GM23338 (cell line): ENCODE data around the gene EXOC4. TPM values are rescaled to one million over a fixed set of nuclear protein-coding genes. Genes with fewer than 3 reads are reported as not detected.
"Not testable (repeated sequence)": the region's sequence is repeated elsewhere in the genome, so short reads cannot be mapped to it uniquely, and the experiment has no call there.

Source experiments
- ATAC-seq: fragments of 200-7000 bp; cut with Tn5 transposase; 3 replicates; pipeline ENCODE4 v1.9.1; 2020
- DNase-seq: peaks from one replicate; pipeline ENCODE4 v3.0.0-alpha.2; 2015; ENCODE audit warnings: low spot score
- H2AFZ ChIP-seq: fragments of 200-600 bp; sonication (generic); 2 replicates; pipeline ENCODE4 v1.8.0; 2016; ENCODE audit warnings: antibody characterized with exemption, mild to moderate bottlenecking, moderate library complexity
- H3F3A ChIP-seq: fragments of 200-600 bp; sonication (generic); replicated peaks from 2 replicates; pipeline ENCODE4 v1.8.0; 2017; ENCODE audit warnings: antibody characterized with exemption, mixed run types, low read depth
- H3K27ac ChIP-seq: fragments of 200-600 bp; sonication (generic); 2 replicates; pipeline ENCODE4 v1.6.1; 2016; ENCODE audit warnings: low read depth
- H3K27me3 ChIP-seq: fragments of 200-600 bp; sonication (generic); 2 replicates; pipeline ENCODE4 v1.8.0; 2016; ENCODE audit warnings: mild to moderate bottlenecking, mixed run types, moderate library complexity; ENCODE audit not compliant: insufficient read depth
- H3K36me3 ChIP-seq: fragments of 200-600 bp; sonication (generic); 2 replicates; pipeline ENCODE4 v1.8.0; 2016; ENCODE audit warnings: mild to moderate bottlenecking; ENCODE audit not compliant: insufficient read depth
- H3K4me1 ChIP-seq: fragments of 200-600 bp; sonication (generic); 2 replicates; pipeline ENCODE4 v1.8.0; 2016; ENCODE audit warnings: mild to moderate bottlenecking, moderate library complexity; ENCODE audit not compliant: insufficient read depth
- H3K4me2 ChIP-seq: fragments of 200-600 bp; sonication (generic); 2 replicates; pipeline ENCODE4 v1.7.1; 2017; ENCODE audit warnings: mixed run types
- H3K4me3 ChIP-seq: fragments of 200-600 bp; sonication (generic); 2 replicates; pipeline ENCODE4 v1.6.1; 2016; ENCODE audit warnings: mixed run types
- H3K79me2 ChIP-seq: fragments of 200-600 bp; sonication (generic); replicated peaks from 2 replicates; pipeline ENCODE4 v1.8.0; 2017; ENCODE audit warnings: mild to moderate bottlenecking; ENCODE audit not compliant: insufficient read depth
- H3K9me2 ChIP-seq: fragments of 200-600 bp; sonication (generic); 2 replicates; pipeline ENCODE4 v1.8.0; 2017; ENCODE audit not compliant: insufficient read depth
- H4K20me1 ChIP-seq: fragments of 200-600 bp; sonication (generic); replicated peaks from 2 replicates; pipeline ENCODE4 v1.8.0; 2017; ENCODE audit warnings: mild to moderate bottlenecking; ENCODE audit not compliant: insufficient read depth
- H3K27ac Mint-ChIP-seq: 2 replicates; pipeline ENCODE4 v1.8.0; 2020; ENCODE audit warnings: inconsistent platforms, mild to moderate bottlenecking, moderate library complexity, mixed read lengths
- H3K27me3 Mint-ChIP-seq: 3 replicates; pipeline ENCODE4 v1.8.0; 2022; ENCODE audit warnings: low read depth, mild to moderate bottlenecking, moderate library complexity, mixed read lengths, inconsistent platforms; ENCODE audit not compliant: insufficient read depth, poor library complexity
- H3K36me3 Mint-ChIP-seq: 3 replicates; pipeline ENCODE4 v1.8.0; 2021; ENCODE audit warnings: low read depth, mild to moderate bottlenecking, inconsistent platforms, moderate library complexity, mixed read lengths
- H3K4me1 Mint-ChIP-seq: 3 replicates; pipeline ENCODE4 v1.8.0; 2020; ENCODE audit warnings: mild to moderate bottlenecking, inconsistent platforms, mixed read lengths
- H3K4me3 Mint-ChIP-seq: 3 replicates; pipeline ENCODE4 v1.8.0; 2021; ENCODE audit warnings: moderate library complexity, mild to moderate bottlenecking, inconsistent platforms, mixed read lengths
- H3K9me3 Mint-ChIP-seq: 3 replicates; pipeline ENCODE4 v1.8.0; 2020; ENCODE audit warnings: moderate library complexity, mild to moderate bottlenecking, inconsistent platforms, mixed read lengths
- CTCF ChIP-seq, 2 experiments: fragments of 200-600 bp in 1 of 2; sonication (generic) in 1 of 2; conservative IDR thresholded peaks; 2 replicates each; pipeline versions ENCODE4 v1.5.1 to v1.6.1; 2016 to 2017; ENCODE audit warnings: antibody characterized with exemption in 2 of 2, low read depth in 2 of 2, mild to moderate bottlenecking in 2 of 2, moderate library complexity in 1 of 2
- EZH2 ChIP-seq: fragments of 200-600 bp; sonication (generic); IDR thresholded peaks from one replicate; pipeline ENCODE4 v1.8.0; 2017; ENCODE audit warnings: antibody characterized with exemption, mild to moderate bottlenecking, low read depth; ENCODE audit not compliant: unreplicated experiment
- NANOG ChIP-seq: IDR thresholded peaks from 2 replicates; pipeline ENCODE4 v1.6.1; 2016; ENCODE audit warnings: antibody characterized with exemption, borderline replicate concordance
- POLR2AphosphoS5 ChIP-seq: IDR thresholded peaks from 2 replicates; pipeline ENCODE4 v1.6.1; 2016; ENCODE audit warnings: antibody characterized with exemption, low read depth
- STAT1 ChIP-seq: IDR thresholded peaks from one replicate; pipeline ENCODE4 v1.6.1; 2016; ENCODE audit warnings: antibody characterized with exemption; ENCODE audit not compliant: unreplicated experiment
- ZNF114 ChIP-seq: fragments of 250-450 bp; sonication (Bioruptor Pico); IDR thresholded peaks from 2 replicates; pipeline ENCODE4 v1.5.0; 2020; ENCODE audit warnings: mild to moderate bottlenecking, moderate library complexity
- ZNF331 ChIP-seq: fragments of 250-450 bp; sonication (Bioruptor Pico); IDR thresholded peaks from 2 replicates; pipeline ENCODE4 v1.5.0; 2020; ENCODE audit warnings: low read depth, mild to moderate bottlenecking, moderate library complexity
- polyA plus RNA-seq: library from polyadenylated mRNA; unstranded; fragments of >200 nt; fragmentation: Nextera tagmentation; extraction: Ambion mirVana; gene quantifications from 2 replicates; pipeline ENCODE4 v1.2.1, GENCODE V29; 2016
- total RNA-seq: library from RNA; depleted of rRNA; stranded (reverse); fragments of >200 nt; shearing (Covaris generic); gene quantifications from 2 replicates; pipeline ENCODE4 v1.2.3, GENCODE V29; 2014
- TF ChIP-seq, protein P1 (sequence below): IDR thresholded peaks from one replicate; pipeline ENCODE4 v1.6.1; 2018; ENCODE audit warnings: antibody characterized with exemption; ENCODE audit not compliant: unreplicated experiment
- TF ChIP-seq, protein P2 (sequence below): fragments of 250-450 bp; sonication (Bioruptor Pico); IDR thresholded peaks from 2 replicates; pipeline ENCODE4 v1.5.0; 2020; ENCODE audit warnings: mild to moderate bottlenecking, moderate library complexity

EXOC4 gene
- total and polyA plus RNA-seq, 2 experiments from 2014 or later = 37.5 to 52.7 TPM

DNA sequence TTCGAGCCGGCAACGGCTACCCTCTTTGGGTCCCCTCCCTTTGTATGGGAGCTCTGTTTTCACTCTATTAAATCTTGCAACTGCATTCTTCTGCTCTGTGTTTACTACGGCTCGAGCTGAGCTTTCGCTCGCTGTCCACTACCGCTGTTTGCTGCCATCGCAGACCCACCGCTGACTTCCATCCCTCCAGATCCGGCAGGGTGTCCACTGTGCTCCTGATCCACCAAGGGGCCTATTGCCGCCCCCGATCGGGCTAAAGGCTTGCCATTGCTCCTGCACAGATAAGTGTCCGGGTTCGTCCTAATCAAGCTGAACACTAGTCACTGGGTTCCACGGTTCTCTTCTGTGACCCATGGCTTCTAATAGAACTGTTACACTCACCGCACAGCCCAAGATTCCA lies 653.7 kb downstream of the EXOC4 start:
- H3F3A ChIP-seq, ATAC-seq, H3K27ac Mint-ChIP-seq: not testable (repeated sequence)

DNA sequence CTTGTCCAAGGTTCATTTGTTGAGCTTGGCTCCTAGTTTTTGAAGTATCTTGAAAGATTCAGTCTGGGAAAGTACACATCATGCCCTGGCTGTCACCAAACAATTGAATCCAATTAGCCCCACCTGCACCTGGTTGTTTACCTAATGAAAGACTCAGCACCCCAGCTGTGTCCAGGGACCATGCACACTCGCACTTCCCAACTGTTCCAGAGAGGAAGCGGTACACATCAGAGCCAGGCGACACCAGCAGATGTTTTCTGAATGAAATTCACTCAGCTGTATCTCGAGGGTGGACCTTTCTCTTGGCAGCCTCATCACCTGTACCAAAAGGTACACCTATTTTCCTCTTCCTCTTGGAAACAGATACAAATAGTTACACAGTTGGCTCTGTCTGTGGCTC lies 657.9 kb downstream of the EXOC4 start:
- Histone ChIP-seq H3K4me3 (no peak overlapping the region), H3K36me3 (no peaks in the 10 kb centered on the region), H3K9me2 (peaks cover 14% of the 10 kb centered on the region; the same call in 1 of the 2 replicates), H2AFZ (no peak overlapping the region), H4K20me1 (no peaks in the 10 kb centered on the region), H3K27ac (no peak overlapping the region), H3K27me3 (no peaks in the 10 kb centered on the region), H3F3A (no peaks in the 10 kb centered on the region), H3K4me1 (peaks cover 8% of the 10 kb centered on the region; the same call in 1 of the 2 replicates), H3K79me2 (no peaks in the 10 kb centered on the region), H3K4me2 (no peak overlapping the region)
- ATAC-seq = no peak
- H3K4me3 Mint-ChIP-seq = no peak overlapping the region
- H3K9me3 Mint-ChIP-seq = no peaks in the 10 kb centered on the region; the same call in 2 of the 3 replicates
- no peaks in the 10 kb centered on the region for H3K4me1 Mint-ChIP-seq
- H3K27me3 Mint-ChIP-seq = peaks cover 3% of the 10 kb centered on the region
- no peak overlapping the region for H3K27ac Mint-ChIP-seq
- no peak for DNase-seq
- no peak for TF ChIP-seq CTCF (conservative IDR thresholded peaks at IDR 0.05; ENCODE audit: low read depth in 2 of 2)
- TF ChIP-seq, protein P1, sequence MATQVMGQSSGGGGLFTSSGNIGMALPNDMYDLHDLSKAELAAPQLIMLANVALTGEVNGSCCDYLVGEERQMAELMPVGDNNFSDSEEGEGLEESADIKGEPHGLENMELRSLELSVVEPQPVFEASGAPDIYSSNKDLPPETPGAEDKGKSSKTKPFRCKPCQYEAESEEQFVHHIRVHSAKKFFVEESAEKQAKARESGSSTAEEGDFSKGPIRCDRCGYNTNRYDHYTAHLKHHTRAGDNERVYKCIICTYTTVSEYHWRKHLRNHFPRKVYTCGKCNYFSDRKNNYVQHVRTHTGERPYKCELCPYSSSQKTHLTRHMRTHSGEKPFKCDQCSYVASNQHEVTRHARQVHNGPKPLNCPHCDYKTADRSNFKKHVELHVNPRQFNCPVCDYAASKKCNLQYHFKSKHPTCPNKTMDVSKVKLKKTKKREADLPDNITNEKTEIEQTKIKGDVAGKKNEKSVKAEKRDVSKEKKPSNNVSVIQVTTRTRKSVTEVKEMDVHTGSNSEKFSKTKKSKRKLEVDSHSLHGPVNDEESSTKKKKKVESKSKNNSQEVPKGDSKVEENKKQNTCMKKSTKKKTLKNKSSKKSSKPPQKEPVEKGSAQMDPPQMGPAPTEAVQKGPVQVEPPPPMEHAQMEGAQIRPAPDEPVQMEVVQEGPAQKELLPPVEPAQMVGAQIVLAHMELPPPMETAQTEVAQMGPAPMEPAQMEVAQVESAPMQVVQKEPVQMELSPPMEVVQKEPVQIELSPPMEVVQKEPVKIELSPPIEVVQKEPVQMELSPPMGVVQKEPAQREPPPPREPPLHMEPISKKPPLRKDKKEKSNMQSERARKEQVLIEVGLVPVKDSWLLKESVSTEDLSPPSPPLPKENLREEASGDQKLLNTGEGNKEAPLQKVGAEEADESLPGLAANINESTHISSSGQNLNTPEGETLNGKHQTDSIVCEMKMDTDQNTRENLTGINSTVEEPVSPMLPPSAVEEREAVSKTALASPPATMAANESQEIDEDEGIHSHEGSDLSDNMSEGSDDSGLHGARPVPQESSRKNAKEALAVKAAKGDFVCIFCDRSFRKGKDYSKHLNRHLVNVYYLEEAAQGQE = no peak
- no peak for TF ChIP-seq ZNF114
- no peak for TF ChIP-seq POLR2AphosphoS5
- TF ChIP-seq STAT1 = no peak
- TF ChIP-seq EZH2 = no peak
- no peak for TF ChIP-seq NANOG
- no peak for TF ChIP-seq ZNF331 (CRISPR knock-in tag)
- TF ChIP-seq, protein P2, sequence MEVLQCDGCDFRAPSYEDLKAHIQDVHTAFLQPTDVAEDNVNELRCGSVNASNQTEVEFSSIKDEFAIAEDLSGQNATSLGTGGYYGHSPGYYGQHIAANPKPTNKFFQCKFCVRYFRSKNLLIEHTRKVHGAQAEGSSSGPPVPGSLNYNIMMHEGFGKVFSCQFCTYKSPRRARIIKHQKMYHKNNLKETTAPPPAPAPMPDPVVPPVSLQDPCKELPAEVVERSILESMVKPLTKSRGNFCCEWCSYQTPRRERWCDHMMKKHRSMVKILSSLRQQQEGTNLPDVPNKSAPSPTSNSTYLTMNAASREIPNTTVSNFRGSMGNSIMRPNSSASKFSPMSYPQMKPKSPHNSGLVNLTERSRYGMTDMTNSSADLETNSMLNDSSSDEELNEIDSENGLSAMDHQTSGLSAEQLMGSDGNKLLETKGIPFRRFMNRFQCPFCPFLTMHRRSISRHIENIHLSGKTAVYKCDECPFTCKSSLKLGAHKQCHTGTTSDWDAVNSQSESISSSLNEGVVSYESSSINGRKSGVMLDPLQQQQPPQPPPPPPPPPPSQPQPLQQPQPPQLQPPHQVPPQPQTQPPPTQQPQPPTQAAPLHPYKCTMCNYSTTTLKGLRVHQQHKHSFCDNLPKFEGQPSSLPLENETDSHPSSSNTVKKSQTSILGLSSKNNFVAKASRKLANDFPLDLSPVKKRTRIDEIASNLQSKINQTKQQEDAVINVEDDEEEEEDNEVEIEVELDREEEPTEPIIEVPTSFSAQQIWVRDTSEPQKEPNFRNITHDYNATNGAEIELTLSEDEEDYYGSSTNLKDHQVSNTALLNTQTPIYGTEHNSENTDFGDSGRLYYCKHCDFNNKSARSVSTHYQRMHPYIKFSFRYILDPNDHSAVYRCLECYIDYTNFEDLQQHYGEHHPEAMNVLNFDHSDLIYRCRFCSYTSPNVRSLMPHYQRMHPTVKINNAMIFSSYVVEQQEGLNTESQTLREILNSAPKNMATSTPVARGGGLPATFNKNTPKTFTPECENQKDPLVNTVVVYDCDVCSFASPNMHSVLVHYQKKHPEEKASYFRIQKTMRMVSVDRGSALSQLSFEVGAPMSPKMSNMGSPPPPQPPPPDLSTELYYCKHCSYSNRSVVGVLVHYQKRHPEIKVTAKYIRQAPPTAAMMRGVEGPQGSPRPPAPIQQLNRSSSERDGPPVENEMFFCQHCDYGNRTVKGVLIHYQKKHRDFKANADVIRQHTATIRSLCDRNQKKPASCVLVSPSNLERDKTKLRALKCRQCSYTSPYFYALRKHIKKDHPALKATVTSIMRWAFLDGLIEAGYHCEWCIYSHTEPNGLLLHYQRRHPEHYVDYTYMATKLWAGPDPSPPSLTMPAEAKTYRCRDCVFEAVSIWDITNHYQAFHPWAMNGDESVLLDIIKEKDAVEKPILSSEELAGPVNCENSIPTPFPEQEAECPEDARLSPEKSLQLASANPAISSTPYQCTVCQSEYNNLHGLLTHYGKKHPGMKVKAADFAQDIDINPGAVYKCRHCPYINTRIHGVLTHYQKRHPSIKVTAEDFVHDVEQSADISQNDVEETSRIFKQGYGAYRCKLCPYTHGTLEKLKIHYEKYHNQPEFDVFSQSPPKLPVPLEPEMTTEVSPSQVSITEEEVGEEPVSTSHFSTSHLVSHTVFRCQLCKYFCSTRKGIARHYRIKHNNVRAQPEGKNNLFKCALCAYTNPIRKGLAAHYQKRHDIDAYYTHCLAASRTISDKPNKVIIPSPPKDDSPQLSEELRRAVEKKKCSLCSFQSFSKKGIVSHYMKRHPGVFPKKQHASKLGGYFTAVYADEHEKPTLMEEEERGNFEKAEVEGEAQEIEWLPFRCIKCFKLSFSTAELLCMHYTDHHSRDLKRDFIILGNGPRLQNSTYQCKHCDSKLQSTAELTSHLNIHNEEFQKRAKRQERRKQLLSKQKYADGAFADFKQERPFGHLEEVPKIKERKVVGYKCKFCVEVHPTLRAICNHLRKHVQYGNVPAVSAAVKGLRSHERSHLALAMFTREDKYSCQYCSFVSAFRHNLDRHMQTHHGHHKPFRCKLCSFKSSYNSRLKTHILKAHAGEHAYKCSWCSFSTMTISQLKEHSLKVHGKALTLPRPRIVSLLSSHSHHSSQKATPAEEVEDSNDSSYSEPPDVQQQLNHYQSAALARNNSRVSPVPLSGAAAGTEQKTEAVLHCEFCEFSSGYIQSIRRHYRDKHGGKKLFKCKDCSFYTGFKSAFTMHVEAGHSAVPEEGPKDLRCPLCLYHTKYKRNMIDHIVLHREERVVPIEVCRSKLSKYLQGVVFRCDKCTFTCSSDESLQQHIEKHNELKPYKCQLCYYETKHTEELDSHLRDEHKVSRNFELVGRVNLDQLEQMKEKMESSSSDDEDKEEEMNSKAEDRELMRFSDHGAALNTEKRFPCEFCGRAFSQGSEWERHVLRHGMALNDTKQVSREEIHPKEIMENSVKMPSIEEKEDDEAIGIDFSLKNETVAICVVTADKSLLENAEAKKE (CRISPR knock-in tag) = no peak
- H3K36me3 Mint-ChIP-seq = no peaks in the 10 kb centered on the region; the same call in 2 of the 3 replicates

More for the DNA sequence above, 653.7 kb downstream of the EXOC4 start:
- not testable (repeated sequence) for DNase-seq, H4K20me1 ChIP-seq, H3K4me3 ChIP-seq, H3K27ac ChIP-seq, H3K4me3 Mint-ChIP-seq, H3K36me3 ChIP-seq, H3K27me3 ChIP-seq, H3K9me2 ChIP-seq, H3K4me2 ChIP-seq, H3K27me3 Mint-ChIP-seq, H2AFZ ChIP-seq, H3K9me3 Mint-ChIP-seq, H3K36me3 Mint-ChIP-seq, H3K79me2 ChIP-seq
- peaks cover 12% of the 10 kb centered on the region for H3K4me1 ChIP-seq
- peaks cover 24% of the 10 kb centered on the region for H3K4me1 Mint-ChIP-seq
